Measurements from ENCODE around the gene MLLT10.

DNA sequence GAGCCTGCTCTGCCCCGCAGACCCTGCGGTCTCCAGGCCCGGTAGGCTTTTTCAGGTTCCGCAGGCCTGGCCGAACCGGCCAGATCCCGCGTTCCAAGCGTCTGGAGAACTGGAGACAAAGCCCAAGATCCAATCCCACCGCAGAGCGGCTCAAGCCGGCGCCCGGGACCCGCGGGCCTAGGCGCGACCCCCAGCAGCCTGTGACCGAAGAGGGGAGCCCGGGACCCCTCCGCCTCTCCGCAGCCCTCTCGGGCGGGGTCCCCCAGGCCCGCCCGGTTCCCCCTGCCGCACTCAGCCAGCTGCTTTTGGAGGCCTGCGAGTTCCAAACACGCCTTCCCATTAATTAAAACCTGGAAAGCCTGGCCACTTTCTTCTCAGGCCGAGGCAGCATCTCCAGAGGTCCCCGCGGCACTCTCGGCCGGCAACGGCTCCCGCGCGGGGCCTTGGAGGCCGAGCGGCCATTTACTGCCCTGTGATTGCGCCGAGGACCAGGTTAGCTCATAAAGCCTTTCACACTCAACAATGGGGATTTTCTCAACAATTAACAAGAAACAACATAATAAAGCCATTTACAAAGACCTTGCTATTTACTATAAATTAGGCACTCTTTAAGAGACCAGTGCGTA lies 25.2 kb upstream of the MLLT10 start:
- TF ChIP-seq, protein P1, sequence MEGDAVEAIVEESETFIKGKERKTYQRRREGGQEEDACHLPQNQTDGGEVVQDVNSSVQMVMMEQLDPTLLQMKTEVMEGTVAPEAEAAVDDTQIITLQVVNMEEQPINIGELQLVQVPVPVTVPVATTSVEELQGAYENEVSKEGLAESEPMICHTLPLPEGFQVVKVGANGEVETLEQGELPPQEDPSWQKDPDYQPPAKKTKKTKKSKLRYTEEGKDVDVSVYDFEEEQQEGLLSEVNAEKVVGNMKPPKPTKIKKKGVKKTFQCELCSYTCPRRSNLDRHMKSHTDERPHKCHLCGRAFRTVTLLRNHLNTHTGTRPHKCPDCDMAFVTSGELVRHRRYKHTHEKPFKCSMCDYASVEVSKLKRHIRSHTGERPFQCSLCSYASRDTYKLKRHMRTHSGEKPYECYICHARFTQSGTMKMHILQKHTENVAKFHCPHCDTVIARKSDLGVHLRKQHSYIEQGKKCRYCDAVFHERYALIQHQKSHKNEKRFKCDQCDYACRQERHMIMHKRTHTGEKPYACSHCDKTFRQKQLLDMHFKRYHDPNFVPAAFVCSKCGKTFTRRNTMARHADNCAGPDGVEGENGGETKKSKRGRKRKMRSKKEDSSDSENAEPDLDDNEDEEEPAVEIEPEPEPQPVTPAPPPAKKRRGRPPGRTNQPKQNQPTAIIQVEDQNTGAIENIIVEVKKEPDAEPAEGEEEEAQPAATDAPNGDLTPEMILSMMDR (IDR thresholded peaks at IDR 0.05), result no peak
- TF ChIP-seq ZNF121 (CRISPR knock-in tag; IDR thresholded peaks at IDR 0.05), result no peak
- no peak for TF ChIP-seq CREB1 (CRISPR knock-in tag; IDR thresholded peaks at IDR 0.05)
- TF ChIP-seq, protein P2, sequence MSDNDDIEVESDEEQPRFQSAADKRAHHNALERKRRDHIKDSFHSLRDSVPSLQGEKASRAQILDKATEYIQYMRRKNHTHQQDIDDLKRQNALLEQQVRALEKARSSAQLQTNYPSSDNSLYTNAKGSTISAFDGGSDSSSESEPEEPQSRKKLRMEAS (CRISPR knock-in tag; IDR thresholded peaks at IDR 0.05), result no peak
- no peak for TF ChIP-seq NR1H2 (CRISPR knock-in tag; IDR thresholded peaks at IDR 0.05)
- TF ChIP-seq TCF7 (CRISPR knock-in tag; IDR thresholded peaks at IDR 0.05; ENCODE audit: low read depth), result no peak
- TF ChIP-seq JUN (CRISPR knock-in tag; IDR thresholded peaks at IDR 0.05), result no peak
- no peak for TF ChIP-seq ETV6 (CRISPR knock-in tag; IDR thresholded peaks at IDR 0.05)
- TF ChIP-seq ELF4 (CRISPR knock-in tag; IDR thresholded peaks at IDR 0.05; ENCODE audit: low read depth), result no peak

All from WTC11 (cell line).